Naive thymus-derived CD4-positive, alpha-beta T cell (primary cell): Measurements from ENCODE around the gene ACTR3. TPM values are rescaled to one million over a fixed set of nuclear protein-coding genes. Genes with fewer than 3 reads are reported as not detected.

ENCODE experiments used
- ATAC-seq: fragments of 150-1000 bp; cut with Tn5 transposase; 2 replicates; pipeline ENCODE4 v1.10.0; 2021; ENCODE audit warnings: mild to moderate bottlenecking, moderate library complexity
- CTCF ChIA-PET: fragments of 350-600 bp; sonication (Branson Sonifier 250); formaldehyde crosslinking; loops from one replicate; lab custom pipeline; 2021; ENCODE audit warnings: antibody characterized with exemption; lab: Charles Lee
- POLR2A ChIA-PET: fragments of 350-600 bp; sonication (Branson Sonifier 250); formaldehyde crosslinking; loops from one replicate; lab custom pipeline; 2021; ENCODE audit warnings: antibody characterized with exemption, inconsistent platforms; lab: Charles Lee
- DNase-seq, 9 donors: peaks; one replicate each; pipeline versions ENCODE4 v3.0.0 to v3.0.0-alpha.2; 2020 to 2022; ENCODE audit warnings: mixed read lengths in 1 of 9
- H3K27ac ChIP-seq: one replicate; pipeline ENCODE4 v1.7.0; 2013; ENCODE audit warnings: mild to moderate bottlenecking, low read depth, low read length, moderate library complexity
- H3K27me3 ChIP-seq, 2 donors: one replicate each; pipeline ENCODE4 v1.7.0; 2013; ENCODE audit warnings: low read length in 2 of 2, mild to moderate bottlenecking in 2 of 2, moderate library complexity in 2 of 2; ENCODE audit not compliant: control insufficient read depth in 2 of 2, insufficient read depth in 2 of 2
- H3K36me3 ChIP-seq, 3 experiments: 1 replicate in 2 of 3; 2 replicates in 1 of 3; pipeline ENCODE4 v1.7.0; 2013; ENCODE audit warnings: low read length in 3 of 3, mild to moderate bottlenecking in 3 of 3, moderate library complexity in 1 of 3; ENCODE audit not compliant: insufficient read depth in 3 of 3, control insufficient read depth in 2 of 3
- H3K4me1 ChIP-seq, 2 donors: one replicate each; pipeline ENCODE4 v1.7.0; 2013; ENCODE audit warnings: low read length in 2 of 2, mild to moderate bottlenecking in 2 of 2, moderate library complexity in 1 of 2; ENCODE audit not compliant: control insufficient read depth in 2 of 2, insufficient read depth in 2 of 2
- H3K4me3 ChIP-seq: 2 replicates; pipeline ENCODE4 v1.7.0; 2013; ENCODE audit warnings: mild to moderate bottlenecking, low read length
- H3K9me3 ChIP-seq, 3 experiments: 1 replicate in 2 of 3; 2 replicates in 1 of 3; pipeline ENCODE4 v1.7.0; 2013; ENCODE audit warnings: low read length in 3 of 3; ENCODE audit not compliant: control insufficient read depth in 2 of 3
- H3K27ac Mint-ChIP-seq, 9 donors: one replicate each; pipeline ENCODE4 v1.8.0; 2020 to 2022; ENCODE audit warnings: mixed read lengths in 9 of 9, mild to moderate bottlenecking in 8 of 9, moderate library complexity in 5 of 9, inconsistent platforms in 2 of 9
- H3K27me3 Mint-ChIP-seq, 5 donors: one replicate each; pipeline ENCODE4 v1.8.0; 2021 to 2022; ENCODE audit warnings: mixed read lengths in 5 of 5, mild to moderate bottlenecking in 1 of 5
- H3K36me3 Mint-ChIP-seq, 5 donors: one replicate each; pipeline ENCODE4 v1.8.0; 2020 to 2022; ENCODE audit warnings: mixed read lengths in 5 of 5, mild to moderate bottlenecking in 3 of 5, inconsistent platforms in 1 of 5
- H3K4me1 Mint-ChIP-seq, 7 donors: one replicate each; pipeline ENCODE4 v1.8.0; 2020 to 2022; ENCODE audit warnings: mixed read lengths in 7 of 7, mild to moderate bottlenecking in 3 of 7, inconsistent platforms in 1 of 7
- H3K4me3 Mint-ChIP-seq, 10 donors: one replicate each; pipeline ENCODE4 v1.8.0; 2020 to 2022; ENCODE audit warnings: mild to moderate bottlenecking in 10 of 10, mixed read lengths in 10 of 10, moderate library complexity in 6 of 10, inconsistent platforms in 2 of 10
- H3K9me3 Mint-ChIP-seq, 11 donors: one replicate each; pipeline ENCODE4 v1.8.0; 2020 to 2022; ENCODE audit warnings: mixed read lengths in 11 of 11, mild to moderate bottlenecking in 4 of 11, inconsistent platforms in 1 of 11, moderate library complexity in 1 of 11
- intact Hi-C, 2 donors: fragments of 100-400 bp; cut with micrococcal nuclease; formaldehyde crosslinking; loops; one replicate each; pipeline ENCODE4 v1.15.1; 2023
- polyA plus RNA-seq, 2 donors: library from polyadenylated mRNA; unstranded; fragments of 300-500 nt; fragmentation: Illumina TruSeq; gene quantifications; one replicate each; pipeline ENCODE4 v1.2.3, GENCODE V29; 2021
- total RNA-seq, 6 experiments: library from RNA in 5 of 6; stranded (reverse) in 5 of 6; gene quantifications; 1 replicate in 5 of 6; 2 replicates in 1 of 6; pipeline ENCODE4 v1.2.3 and lab custom pipeline; 2021 to 2026

The ACTR3 gene
- total and polyA plus RNA-seq, 7 experiments from 2014 or later, result 172 to 612 (median 295) TPM

GRCh38 chr2:114011713-114012112 lies 121.8 kb downstream of the ACTR3 start:
- Mint-ChIP-seq H3K4me3 (no peak overlapping the region), H3K27me3 (peaks cover 0 to 13% (median 8%) of the 10 kb centered on the region in 5 donors), H3K4me1 (no peaks in the 10 kb centered on the region), H3K27ac (no peak overlapping the region), H3K36me3 (peaks cover 0 to 4% (median 2%) of the 10 kb centered on the region in 5 donors), H3K9me3 (peaks cover 0 to 6% (median 0%) of the 10 kb centered on the region in 11 donors)
- H3K27me3 ChIP-seq, result no peaks in the 10 kb centered on the region
- no peak overlapping the region for H3K4me3 ChIP-seq
- DNase-seq (no peak), ATAC-seq (no peak)
- no peak overlapping the region for H3K27ac ChIP-seq
- H3K4me1 ChIP-seq, result no peaks in the 10 kb centered on the region
- no peaks in the 10 kb centered on the region for H3K36me3 ChIP-seq
- no peaks in the 10 kb centered on the region for H3K9me3 ChIP-seq
- CTCF ChIA-PET, result no interaction called here
- POLR2A ChIA-PET, result no interaction called here
- intact Hi-C loops, result no loop called here

Other genes starting within 250 kb of the ACTR3 start
- 10 to 100 TPM; 20.9 to 33.4 (median 26.4) TPM for gene SLC35F5, start 133.4 kb upstream of the ACTR3 start, total RNA-seq
- 1 to 10 TPM; 3.8 to 5.4 TPM for gene SLC35F5, start 133.4 kb upstream of the ACTR3 start, polyA plus RNA-seq